HG03025 (cell line): ENCODE data around the gene THADA.

Source experiments
- ATAC-seq: cut with Tn5 transposase; IDR thresholded peaks from one replicate; pipeline ENCODE4 v1.9.1; 2021; ENCODE audit warnings: mild to moderate bottlenecking, moderate library complexity; ENCODE audit not compliant: unreplicated experiment, low FRiP score

THADA gene

DNA sequence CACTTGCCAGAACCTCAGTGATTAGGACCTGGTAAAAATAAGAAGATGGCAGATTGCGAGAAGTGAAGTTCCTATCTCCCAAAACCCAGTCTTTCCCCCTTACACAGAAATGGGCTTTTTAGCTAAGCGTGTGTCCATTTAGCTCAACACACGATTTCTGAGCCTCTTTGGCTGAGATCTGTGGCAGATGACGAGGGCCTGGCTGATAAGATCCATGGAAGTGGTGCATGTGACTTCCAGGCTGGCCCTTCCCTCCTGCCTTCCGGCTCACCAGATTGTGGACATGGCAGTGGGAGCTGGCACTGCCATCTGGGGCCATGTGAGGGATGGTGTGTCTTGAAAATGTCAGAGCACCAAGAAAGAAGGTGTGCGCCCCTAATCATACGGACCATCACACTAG lies 328.5 kb downstream of the THADA start:
- ATAC-seq = no peak

DNA sequence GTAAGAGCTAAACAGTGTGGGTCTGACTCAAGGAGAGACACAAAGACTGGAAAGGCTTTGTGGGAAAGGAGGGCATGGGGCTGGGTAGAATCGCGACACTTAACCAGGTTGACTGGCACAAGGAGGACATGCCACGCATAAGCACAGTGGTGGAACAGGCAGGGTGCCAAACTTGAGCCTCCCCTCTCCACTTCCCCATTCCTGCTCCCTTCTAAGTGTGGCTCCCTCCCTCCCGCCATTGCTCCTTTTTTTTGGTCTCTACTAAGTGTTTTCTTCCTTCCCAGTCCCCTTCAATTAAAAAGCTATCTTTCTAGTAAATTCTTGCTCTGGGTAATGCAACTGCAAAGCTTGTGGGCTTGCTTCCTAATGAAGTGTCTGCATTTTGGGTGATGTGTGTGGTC lies 329.1 kb downstream of the THADA start:
- no peak for ATAC-seq

DNA sequence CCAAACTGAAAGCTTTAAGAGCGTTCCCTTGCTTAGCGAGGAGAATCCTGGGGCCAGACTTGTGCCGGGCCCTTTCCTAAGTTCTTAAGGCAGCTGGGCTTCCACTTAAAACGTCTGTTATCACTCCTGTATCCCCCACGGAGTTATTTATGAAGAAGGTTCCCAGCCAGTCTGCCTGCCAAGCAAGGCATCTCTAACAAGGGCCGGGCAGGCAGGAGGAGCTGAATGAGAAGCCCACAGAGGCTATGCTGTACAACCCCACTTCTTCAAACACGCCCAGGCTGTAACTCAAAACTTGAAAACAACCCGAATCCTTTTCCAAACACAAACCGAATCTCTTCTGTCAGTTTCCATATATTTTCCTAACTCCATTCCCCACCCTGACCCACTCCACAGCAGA lies 330.4 kb downstream of the THADA start:
- no peak for ATAC-seq

DNA sequence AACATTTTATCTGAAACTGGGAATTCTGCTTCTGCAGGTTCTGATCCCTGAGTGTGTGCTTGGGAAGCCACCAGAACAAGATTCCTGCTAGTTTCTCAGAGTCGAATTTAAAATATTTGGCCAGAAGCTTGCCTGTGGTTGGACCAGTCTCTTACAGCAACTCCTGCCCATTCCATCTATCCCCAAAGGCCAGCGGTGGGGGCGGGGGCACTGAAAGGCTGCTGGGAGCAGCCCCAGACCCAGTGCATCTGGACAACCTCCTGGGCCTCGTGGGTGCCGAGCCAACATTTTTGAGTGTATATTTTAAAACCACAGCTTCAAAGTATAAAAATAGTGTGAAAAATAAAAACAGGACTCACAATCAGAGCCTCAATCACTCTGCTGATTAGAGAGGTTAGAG lies 330.8 kb downstream of the THADA start:
- ATAC-seq = no peak

DNA sequence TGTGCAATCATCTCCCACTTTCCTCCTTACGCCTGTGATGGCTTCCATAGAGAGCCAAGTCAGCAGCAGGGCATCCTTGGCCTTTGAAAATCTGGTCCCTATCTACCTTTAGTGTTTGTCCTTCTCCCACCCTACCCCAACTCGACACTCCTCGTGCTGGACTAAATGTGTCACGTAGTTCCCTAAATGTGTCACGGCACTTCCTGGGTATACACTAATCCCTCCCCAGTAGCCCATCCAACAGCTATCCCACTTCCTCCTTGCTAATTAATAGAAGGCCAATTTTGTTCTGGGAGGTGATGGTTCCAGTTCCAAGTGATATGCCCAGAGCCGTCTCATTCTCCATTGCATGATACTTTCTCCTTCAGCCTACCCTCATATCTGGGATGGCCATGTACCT lies 332.9 kb downstream of the THADA start:
- no peak for ATAC-seq

DNA sequence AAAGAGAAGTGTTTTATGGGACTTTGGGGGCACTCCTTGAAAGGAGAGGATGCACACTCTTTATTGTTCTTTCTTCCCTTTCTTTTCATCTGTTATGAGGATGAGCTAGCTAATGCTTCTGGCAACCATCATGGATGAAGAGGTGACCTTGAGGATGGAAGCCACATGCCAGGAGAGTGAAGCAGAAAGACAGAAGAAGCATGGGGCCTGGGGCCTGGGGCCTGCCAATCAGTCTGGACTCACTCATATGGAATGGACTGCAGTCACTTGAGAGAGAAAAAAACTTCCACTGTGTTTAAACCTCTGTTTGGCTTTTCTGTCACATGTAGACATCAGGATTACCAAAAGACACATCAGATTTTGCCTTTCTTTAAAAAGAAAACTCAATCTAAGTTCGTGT lies 333.6 kb downstream of the THADA start:
- no peak for ATAC-seq

DNA sequence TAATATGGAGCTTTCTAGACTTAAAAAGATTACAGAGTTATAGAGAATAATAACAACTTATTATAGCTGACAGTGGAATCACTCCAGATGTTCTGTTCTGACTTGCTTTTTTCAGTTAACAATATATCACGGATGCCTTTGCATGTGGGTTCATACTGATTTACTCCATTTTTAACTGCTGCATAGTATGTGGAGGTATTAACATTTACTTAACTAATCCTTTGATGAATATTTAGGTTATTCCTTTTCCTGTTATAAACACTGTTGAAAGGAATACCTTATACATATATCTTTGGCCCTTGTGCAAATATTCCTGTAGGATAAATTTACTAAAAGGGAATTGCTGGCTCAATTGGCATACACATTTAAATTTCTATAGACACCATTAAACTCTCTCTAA lies 336.3 kb downstream of the THADA start:
- ATAC-seq = no peak

DNA sequence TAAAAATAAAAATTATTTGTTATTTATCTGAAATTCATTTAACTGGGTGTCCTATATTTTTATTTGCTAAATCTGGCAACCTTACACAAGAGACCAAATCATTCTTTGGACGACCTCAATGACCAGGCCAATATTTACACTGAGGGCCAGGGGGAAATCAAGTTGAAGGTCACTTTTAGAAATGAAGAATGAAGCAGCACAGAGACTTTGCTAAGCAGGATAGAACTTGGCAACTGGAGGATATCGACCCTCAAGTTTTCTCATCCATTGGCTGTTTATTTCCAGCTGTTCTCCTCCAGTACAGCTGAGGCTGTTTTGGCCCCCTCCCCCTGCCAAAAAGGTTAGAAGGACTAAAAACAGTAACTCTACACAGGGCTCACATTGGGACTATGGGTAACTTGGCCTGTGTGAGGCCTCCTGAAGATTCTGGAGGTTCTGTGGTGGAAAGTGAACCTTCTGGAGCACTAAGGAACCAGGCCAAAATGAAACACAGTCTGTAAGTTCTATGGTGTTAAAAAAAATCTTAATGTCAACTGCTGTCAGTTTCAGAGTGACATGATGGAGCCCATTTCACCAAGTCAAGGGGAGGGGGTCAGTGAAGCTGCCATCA lies 337.2 kb downstream of the THADA start:
- ATAC-seq = no peak

DNA sequence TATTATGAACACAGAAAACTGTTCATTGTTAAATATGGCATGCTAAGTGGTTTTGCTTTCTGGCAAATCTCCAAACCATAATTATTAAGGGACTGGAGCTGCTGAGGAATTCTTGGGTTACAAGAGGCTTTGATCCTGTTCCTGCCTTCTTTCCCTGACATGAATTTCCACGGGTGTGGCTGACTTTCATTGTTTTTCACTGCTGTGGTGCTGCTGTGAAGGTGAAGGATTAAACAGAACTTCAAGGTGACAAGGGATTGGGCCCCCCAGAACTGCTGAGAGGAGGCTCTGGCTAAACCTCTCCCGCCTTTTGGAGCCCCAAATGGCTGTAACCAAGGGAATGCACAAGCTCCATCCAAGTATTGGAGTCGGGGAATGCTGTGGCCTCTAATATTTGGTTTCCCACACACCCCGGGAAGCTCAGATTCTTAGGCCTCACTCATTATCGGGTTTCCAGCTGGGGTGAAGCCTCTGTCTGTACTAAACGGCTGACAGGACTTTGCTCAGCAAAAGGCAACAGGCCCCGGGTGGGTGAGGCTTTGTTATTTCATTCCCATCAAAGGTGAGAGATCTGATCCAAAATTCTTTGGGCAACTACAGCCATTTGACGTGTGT lies 340.4 kb downstream of the THADA start:
- ATAC-seq = no peak

DNA sequence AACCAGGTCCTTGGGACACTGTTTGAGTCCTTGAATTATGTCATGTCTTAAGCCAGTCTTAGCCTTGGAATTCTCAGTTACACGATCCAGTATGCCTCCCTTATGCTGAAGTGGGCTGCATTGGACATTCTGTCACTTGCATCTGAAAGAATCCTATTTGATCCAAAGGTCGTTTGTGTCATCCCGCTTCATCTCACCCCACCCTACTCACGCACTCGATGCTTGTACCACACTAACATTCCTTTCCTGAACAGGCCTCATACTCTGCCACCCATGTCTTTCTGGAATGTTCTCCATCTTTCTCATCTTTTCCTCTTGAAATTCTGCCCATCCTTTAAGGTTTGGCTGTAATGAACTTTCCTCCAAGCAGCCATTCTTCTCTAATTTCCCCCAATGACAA lies 341.5 kb downstream of the THADA start:
- ATAC-seq = no peak

DNA sequence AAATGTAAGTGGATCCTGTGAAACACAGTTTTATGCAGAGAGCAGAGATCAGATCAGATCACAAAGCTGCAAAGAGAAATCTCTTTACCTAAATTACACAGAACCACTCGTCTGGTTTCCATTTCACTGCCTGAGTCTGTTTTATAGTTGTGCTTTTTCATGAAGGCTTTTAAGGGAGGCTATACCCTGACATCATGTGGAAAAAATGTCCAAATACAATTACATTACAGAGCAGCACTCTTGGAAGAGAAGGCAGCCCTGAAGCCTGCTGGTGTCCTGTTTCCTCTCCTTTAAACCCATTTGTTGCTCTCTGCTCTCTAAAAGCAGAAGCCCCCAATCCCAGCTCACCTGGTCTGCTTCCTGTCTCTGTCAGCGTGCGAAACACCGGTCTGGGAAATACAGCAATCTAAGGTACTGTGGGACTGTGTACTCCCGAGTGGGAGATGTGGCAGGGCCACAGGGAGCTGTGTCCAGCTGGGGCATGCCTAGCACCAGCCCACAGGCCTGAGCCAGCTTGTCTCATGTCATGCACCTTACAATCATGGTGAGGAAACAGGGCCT lies 344.6 kb downstream of the THADA start:
- ATAC-seq = no peak

DNA sequence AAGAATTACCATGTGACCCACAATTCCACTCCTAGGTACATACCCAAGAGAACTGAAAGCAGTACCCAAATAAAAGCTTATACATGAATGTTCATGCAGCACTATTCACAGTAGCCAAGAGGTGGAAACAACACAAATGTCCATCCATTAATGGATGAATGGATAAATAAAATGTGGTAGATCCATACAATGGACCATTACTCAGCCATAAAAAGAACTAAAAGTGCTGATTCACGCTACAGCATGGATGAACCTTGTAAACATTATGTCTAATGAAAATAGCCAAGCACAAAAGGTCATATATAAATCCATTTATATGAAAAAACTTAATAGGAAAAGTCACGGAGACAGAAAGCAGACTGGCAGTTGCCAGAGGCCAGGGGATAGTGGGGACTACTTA lies 345.8 kb downstream of the THADA start:
- ATAC-seq = no peak

DNA sequence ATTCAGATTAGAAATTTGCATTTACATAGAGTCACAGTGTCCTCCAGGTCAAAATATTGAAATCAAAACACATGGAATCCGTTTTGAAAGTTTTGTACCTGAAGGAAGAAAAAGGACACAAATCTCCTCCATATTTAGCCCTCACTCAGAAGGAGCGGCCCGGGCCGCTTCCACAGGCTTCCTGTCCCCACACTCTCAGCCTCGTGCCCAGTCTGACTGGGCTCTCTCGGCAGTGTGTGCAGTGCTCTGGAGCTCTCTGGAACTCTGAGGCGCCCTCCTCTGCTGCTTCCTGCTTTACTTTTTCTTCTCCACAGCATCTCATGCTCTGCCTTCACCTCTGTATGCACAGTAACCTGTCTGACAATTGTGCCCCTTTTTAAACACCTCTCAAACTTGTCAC lies 347.2 kb downstream of the THADA start:
- no peak for ATAC-seq

DNA sequence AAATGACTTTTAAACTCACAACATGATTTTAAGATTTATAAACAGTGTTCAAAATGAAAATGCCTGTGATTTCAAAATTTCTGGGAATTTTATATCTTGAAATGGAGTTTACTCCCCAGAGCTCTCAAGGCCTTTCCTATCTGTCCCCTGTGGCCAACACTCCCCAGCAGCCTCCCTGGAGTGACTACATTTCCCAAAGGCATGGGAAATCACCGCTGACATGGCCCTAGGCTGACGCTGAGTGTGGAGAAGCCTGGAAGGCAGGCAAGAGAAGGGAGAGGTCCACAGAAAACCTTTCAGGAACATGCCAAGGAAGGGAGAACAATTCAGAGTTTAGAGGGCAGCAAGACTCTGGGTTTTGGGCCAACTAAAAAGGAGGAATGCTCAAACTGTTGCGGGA lies 349.2 kb downstream of the THADA start:
- ATAC-seq = no peak

DNA sequence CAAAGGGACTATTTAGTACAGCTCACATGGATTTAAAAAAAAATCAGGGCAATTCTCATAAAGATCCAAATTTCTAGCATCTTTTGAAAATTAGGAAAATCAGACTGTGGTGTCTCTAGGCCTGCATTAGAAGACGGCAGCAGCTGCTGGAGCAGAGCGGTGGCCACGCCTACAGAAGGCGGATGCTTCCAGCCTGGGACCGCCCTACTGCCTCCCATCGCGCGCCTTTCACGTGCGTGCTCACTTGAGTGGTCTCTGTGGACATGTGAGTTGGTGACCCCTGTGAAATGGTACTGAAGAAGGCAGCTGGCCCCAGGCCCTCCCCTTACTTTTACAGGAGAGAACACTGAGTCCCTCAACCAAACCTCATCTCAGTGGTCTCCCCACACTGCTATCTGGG lies 354.3 kb downstream of the THADA start:
- no peak for ATAC-seq

DNA sequence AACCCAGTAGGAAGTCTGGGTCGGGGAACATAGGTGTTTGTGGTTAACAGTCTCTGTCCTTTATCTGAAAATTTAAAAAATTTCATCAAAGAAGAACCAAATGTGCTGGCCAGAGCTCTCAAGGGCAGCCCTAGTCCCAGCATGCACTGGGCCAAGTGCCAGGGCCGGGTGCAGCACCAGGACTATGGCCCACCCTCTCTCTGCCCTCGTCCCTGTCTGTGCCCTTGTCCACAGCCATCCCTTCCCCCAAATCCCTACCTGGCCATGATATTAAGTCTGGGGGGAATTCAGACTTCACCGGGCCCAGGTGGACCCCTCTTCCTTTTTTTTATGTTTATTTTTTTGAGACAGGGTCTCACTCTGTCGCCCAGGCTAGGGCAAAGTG lies 355.1 kb downstream of the THADA start:
- no peak for ATAC-seq

DNA sequence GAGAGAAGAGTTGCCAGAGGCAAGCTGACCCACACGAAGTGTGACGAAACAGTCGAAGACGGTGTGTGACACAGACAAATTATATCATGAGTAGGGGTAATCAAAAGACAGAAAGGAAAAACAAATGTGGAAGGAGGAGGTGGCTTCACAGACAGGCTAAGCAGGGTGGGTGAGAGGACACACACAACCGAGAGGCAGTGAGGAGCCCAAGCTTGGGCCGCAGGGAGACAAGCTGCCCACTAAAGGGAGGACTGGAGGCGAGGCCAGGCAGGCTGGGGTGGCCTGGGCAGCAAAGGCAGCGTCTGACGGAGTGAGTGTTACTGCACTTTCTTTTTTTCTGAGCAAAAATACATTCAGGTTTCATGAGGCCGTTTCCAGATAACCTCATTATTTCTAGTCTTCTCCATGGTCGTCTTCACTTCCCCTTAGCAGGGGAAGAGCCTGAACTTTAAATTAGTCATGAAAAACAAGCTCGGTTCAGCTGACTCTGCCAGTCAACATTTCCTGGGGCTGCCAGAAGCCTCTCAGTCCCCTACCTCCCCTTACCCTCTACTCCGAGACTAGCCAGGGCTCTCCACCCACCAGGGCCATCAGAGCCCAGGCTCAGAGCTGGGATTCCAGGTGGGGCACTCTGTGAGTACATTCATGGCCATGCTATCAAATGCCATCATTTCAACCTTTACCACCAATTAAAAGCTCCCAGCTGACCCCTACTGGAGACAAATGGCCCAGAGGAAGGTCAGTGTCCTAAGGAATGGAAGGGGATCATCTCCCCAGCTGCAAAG lies 355.7 kb downstream of the THADA start:
- no peak for ATAC-seq

DNA sequence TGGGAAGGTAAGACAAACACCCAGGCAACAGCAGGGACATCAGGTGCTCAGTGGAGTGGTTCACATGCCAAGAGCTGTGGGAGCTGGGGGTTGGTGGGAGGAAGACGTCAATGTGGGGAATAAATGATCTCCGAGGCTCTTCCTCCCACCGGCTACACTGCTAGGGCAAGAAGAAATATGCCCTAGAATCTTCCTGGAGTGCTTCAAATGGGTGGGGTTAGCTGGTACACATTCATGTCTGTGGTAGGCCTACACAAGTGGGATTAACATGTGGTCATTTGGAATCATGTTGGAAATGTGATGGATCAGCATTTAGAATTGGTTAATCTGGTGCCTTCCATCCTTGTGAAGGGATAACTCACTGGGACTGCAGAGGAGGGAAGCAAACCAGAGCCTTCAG lies 357.0 kb downstream of the THADA start:
- no peak for ATAC-seq

DNA sequence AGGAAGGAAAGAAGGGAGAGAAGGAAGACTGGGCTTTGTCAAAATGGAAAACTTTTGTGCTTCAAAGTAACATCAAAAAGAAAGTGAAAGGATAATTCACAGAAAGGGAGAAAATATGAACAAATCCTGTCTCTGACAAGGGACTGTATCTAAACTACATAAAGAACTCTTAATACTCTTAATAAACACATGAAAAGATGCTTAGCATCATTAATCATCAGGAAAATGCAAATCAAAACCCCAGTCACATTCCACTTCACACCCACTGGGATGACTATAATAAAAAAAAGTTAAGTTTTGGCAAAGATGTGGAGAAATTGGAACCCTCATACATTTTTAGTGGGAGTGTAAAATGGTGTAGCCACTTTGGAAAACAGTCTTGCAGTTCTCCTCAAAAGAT lies 357.7 kb downstream of the THADA start:
- ATAC-seq = no peak

DNA sequence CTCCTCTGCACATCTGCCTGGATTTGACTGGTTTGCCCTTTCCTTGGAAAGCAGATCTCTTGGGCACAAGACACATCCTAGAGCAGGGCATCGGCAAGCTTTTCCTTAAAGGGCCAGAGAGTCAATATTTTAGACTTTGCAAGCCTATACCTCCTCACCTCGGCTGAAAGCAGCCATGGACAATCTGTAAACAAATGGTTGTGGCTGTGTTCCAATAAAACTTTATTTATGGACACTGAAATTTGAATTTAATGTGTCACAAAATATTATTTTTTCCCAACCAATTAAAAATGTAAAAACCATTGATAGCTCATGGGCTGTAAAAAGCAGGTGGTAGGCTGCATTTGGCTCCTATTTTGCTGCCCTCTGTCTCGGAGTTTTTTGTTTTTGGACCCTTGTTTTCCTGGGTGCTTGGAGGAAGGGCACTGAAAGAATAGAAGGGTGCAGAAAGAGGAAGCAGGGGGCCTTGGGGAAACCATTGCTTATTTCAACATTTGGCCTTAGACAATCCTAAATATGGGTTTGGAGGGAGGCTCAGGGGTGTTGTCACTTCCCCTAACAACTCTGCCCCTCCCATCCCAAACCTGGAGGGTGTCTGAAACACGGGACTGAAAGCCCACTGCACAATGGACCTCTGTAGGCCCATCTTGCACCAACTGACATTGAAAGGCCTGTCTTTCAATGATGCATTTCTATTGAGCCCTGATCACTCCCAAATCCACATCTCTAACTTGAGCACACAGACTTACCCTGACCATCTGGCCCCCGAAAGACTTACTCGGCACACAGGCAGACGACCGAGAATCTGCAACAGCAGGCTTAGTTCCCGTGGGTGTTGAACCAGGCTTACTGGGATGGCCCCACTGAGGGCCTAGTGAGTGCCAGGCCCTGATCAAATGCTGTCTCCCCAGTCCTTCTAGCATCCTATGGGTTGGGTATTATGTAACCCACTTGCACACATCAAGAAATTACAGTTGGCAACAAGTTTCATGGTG lies 362.3 kb downstream of the THADA start:
- no peak for ATAC-seq
